Esophagus squamous epithelium (tissue), 4 donors: ENCODE results near the gene FAM9C.

ENCODE experiments used
- POLR2A ChIP-seq, 4 donors: fragments of 450-650 bp; IDR thresholded peaks; one replicate each; pipeline ENCODE4 v1.6.1; 2017; ENCODE audit warnings: antibody characterized with exemption in 4 of 4, mild to moderate bottlenecking in 4 of 4, moderate library complexity in 3 of 4
- TF ChIP-seq, protein P1 (sequence below), 6 experiments: fragments of 450-650 bp in 4 of 6; fragments of 200-600 bp in 2 of 6; sonication (generic) in 2 of 6; IDR thresholded peaks; one replicate each; pipeline ENCODE4 v1.5.1; 2016 to 2019; ENCODE audit warnings: antibody characterized with exemption in 6 of 6, mild to moderate bottlenecking in 4 of 6, moderate library complexity in 4 of 6

- TF ChIP-seq, protein P1, sequence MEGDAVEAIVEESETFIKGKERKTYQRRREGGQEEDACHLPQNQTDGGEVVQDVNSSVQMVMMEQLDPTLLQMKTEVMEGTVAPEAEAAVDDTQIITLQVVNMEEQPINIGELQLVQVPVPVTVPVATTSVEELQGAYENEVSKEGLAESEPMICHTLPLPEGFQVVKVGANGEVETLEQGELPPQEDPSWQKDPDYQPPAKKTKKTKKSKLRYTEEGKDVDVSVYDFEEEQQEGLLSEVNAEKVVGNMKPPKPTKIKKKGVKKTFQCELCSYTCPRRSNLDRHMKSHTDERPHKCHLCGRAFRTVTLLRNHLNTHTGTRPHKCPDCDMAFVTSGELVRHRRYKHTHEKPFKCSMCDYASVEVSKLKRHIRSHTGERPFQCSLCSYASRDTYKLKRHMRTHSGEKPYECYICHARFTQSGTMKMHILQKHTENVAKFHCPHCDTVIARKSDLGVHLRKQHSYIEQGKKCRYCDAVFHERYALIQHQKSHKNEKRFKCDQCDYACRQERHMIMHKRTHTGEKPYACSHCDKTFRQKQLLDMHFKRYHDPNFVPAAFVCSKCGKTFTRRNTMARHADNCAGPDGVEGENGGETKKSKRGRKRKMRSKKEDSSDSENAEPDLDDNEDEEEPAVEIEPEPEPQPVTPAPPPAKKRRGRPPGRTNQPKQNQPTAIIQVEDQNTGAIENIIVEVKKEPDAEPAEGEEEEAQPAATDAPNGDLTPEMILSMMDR (IDR thresholded peaks at IDR 0.05), result no peak
- no peak for TF ChIP-seq POLR2A (IDR thresholded peaks at IDR 0.05)
Observed at GRCh38 chrX:13001097-13001496, 43.3 kb downstream of the FAM9C start.
